ENCODE results near the gene KIF18A. TPM values are rescaled to one million over a fixed set of nuclear protein-coding genes. Genes with fewer than 3 reads are reported as not detected.
"Not testable (repeated sequence)": the region's sequence is repeated elsewhere in the genome, so short reads cannot be mapped to it uniquely, and the experiment has no call there.

Gene KIF18A
- polyA plus RNA-seq, 1 experiment = 5.0 TPM

DNA sequence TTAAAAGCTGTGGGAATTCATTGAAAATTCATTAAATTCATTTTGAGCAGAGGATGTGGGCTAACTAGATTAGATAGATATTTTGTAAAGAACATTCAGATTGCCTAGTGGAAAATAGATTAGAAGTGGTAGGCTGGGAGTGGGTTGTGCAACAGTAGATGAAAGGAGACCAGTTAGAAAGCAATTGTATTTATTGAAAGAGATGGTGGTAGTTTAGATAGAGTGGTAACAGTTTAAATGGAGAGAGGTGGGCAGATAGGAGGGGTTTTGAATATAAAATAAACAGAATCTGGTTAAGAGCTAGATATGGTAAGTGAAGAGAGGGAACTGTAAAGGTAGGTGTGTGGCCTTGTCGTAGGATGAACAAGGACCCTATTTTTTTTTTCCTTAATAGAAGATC is 34.8 kb upstream of the KIF18A start:
- no peak for DNase-seq (ENCODE audit: low read depth)
- POLR2A ChIA-PET = interaction anchor here (0.6 kb wide), 1 partner anchor 425 kb away, joined by 3 read pairs; no protein-coding TSS in a partner anchor
- Histone ChIP-seq H3K27me3 (ENCODE audit: control insufficient read depth, insufficient read depth, low read length) (no peaks in the 10 kb centered on the region), H3K4me3 (ENCODE audit: low read depth, low read length) (no peak overlapping the region), H3K36me3 (ENCODE audit: control insufficient read depth, insufficient read depth, low read length) (peaks cover 3% of the 10 kb centered on the region)
- CTCF ChIA-PET = interaction anchor here (0.6 to 1.6 kb wide), 5 partner anchors 9 to 1129 kb away, joined by 3 to 5 read pairs (median 3); no protein-coding TSS in a partner anchor
- TF ChIP-seq, protein P1, sequence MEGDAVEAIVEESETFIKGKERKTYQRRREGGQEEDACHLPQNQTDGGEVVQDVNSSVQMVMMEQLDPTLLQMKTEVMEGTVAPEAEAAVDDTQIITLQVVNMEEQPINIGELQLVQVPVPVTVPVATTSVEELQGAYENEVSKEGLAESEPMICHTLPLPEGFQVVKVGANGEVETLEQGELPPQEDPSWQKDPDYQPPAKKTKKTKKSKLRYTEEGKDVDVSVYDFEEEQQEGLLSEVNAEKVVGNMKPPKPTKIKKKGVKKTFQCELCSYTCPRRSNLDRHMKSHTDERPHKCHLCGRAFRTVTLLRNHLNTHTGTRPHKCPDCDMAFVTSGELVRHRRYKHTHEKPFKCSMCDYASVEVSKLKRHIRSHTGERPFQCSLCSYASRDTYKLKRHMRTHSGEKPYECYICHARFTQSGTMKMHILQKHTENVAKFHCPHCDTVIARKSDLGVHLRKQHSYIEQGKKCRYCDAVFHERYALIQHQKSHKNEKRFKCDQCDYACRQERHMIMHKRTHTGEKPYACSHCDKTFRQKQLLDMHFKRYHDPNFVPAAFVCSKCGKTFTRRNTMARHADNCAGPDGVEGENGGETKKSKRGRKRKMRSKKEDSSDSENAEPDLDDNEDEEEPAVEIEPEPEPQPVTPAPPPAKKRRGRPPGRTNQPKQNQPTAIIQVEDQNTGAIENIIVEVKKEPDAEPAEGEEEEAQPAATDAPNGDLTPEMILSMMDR (IDR thresholded peaks at IDR 0.05; ENCODE audit: insufficient read depth, low read depth, low read length) = no peak

DNA sequence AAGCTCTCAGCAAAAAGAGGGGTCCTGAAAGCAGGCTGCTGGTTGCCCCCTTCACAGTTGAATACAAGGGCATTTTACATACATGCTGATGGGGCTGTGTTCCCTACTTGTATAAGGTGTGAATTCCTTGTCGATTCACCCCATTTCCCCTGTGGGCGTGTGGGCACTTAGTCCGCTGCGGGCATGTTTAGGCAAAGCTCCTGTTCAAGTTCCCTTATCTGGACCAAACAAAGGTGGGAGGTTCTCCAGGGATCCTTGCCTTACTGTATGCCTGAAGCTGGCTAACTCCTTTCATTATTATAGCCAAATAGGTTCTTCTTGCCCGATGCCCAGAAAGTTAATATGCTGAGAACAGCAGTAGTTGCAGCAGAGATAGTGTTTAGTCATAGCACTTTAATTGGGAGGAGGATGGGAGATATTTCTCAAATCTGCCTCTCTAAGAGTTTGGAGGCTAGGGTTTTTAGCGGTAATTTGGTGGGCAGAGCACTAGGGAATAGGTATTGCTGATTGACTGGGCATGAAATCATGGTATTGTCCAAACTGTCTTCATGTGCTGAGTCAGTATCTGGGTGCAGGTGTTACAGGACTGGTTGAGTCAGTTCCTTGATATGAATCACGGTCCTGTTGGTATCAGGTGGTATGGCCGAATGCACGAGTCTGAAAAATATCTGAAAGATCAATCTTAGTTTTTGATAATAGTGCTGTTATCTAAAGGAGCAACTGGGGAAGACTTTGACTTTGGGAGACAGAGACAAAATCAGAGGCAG is 32.9 kb upstream of the KIF18A start:
- CTCF ChIA-PET = no interaction called here
- Histone ChIP-seq H3K4me3 (ENCODE audit: low read depth, low read length) (no peak overlapping the region), H3K36me3 (ENCODE audit: control insufficient read depth, insufficient read depth, low read length) (peaks cover 3% of the 10 kb centered on the region), H3K27me3 (ENCODE audit: control insufficient read depth, insufficient read depth, low read length) (no peaks in the 10 kb centered on the region)
- no peak for DNase-seq (ENCODE audit: low read depth)
- POLR2A ChIA-PET = no interaction called here
- TF ChIP-seq, protein P1 (IDR thresholded peaks at IDR 0.05; ENCODE audit: insufficient read depth, low read depth, low read length) = no peak

DNA sequence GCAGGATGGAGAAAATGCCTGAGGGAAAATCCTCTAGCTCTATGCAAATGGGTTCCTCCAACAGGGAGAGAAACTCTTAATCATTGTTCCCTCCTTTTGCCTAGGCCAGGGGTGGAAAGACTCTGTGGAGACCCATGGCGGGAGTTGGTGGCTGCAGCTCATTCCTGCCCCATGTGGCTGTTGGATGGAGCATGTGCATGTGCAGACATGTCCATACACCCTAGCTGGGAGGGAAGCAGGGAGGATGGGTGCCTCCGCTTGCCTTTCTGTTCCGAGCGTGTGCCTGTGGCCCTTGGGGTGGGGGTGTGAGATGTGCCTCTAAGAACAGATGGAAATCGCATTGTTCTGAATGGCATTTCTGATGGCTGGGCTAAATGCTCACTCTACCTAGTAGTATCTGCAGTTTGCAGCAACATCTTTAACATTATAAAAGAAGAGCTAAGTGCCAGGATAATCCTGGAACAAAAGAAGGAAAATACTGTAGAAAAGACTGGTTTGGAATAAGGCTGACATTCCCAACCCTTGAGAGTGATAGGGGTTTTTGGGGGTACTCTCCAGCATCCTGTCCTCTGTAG is 32.0 kb upstream of the KIF18A start:
- no peak overlapping the region for H3K4me3 ChIP-seq (ENCODE audit: low read depth, low read length)
- TF ChIP-seq, protein P1 (IDR thresholded peaks at IDR 0.05; ENCODE audit: insufficient read depth, low read depth, low read length) = no peak
- H3K36me3 ChIP-seq (ENCODE audit: control insufficient read depth, insufficient read depth, low read length) = peaks cover 3% of the 10 kb centered on the region
- CTCF ChIA-PET = interaction anchor here (0.6 to 0.7 kb wide), 2 partner anchors 9 to 383 kb away, joined by 3 to 4 read pairs; no protein-coding TSS in a partner anchor
- no peaks in the 10 kb centered on the region for H3K27me3 ChIP-seq (ENCODE audit: control insufficient read depth, insufficient read depth, low read length)
- POLR2A ChIA-PET = interaction anchor here (0.6 kb wide), 1 partner anchor 440 kb away, joined by 3 read pairs; no protein-coding TSS in a partner anchor
- DNase-seq (ENCODE audit: low read depth) = no peak

DNA sequence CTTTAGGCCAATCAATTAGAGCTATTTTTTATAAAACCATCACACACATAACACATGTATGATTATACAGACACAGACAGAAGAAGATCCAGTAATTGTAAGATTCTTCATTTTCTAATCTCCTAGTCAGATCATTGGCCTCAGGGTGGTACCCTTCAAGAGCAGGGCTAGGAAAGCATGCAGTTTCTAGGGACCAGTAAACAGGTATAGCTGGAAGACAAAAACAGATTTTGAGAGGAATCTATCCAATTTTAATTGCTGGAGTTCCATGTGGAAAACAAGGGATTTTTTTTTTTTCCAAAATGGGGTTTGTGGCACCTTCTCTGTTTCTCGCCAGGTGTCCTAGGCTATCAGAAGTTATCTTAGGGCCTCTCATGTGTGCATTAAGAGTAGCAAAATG is 29.9 kb upstream of the KIF18A start:
- CTCF ChIA-PET = no interaction called here
- DNase-seq (ENCODE audit: low read depth) = no peak

DNA sequence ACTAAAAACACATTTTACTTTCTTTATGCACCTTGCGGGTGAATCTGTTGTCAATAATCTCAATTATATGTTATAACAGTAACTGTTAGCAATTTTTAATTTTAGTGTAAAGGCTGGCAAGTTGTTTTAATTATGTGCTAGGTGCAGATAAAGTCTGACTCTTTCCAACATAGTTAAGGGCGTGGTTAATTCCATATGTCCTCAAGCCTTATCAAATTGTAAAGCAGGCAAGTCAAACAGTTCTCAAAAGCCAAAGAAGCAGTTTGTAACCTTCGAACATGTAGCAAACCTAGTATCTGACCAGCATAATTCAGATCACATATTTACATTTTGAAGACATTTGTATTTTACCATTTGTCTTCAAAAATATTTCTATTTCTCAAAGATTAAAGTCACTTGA is 29.4 kb upstream of the KIF18A start:
- no peak overlapping the region for H3K4me3 ChIP-seq (ENCODE audit: low read depth, low read length)
- ChIA-PET CTCF (no interaction called here), POLR2A (no interaction called here)
- H3K36me3 ChIP-seq (ENCODE audit: control insufficient read depth, insufficient read depth, low read length) = peaks cover 3% of the 10 kb centered on the region
- TF ChIP-seq, protein P1 (IDR thresholded peaks at IDR 0.05; ENCODE audit: insufficient read depth, low read depth, low read length) = no peak
- H3K27me3 ChIP-seq (ENCODE audit: control insufficient read depth, insufficient read depth, low read length) = no peaks in the 10 kb centered on the region
- no peak for DNase-seq (ENCODE audit: low read depth)

More for the DNA sequence above, 29.9 kb upstream of the KIF18A start:
- TF ChIP-seq, protein P1 (IDR thresholded peaks at IDR 0.05; ENCODE audit: insufficient read depth, low read depth, low read length) = no peak
- Histone ChIP-seq H3K27me3 (ENCODE audit: control insufficient read depth, insufficient read depth, low read length) (no peaks in the 10 kb centered on the region), H3K36me3 (ENCODE audit: control insufficient read depth, insufficient read depth, low read length) (peaks cover 3% of the 10 kb centered on the region), H3K4me3 (ENCODE audit: low read depth, low read length) (no peak overlapping the region)
- POLR2A ChIA-PET = no interaction called here

DNA sequence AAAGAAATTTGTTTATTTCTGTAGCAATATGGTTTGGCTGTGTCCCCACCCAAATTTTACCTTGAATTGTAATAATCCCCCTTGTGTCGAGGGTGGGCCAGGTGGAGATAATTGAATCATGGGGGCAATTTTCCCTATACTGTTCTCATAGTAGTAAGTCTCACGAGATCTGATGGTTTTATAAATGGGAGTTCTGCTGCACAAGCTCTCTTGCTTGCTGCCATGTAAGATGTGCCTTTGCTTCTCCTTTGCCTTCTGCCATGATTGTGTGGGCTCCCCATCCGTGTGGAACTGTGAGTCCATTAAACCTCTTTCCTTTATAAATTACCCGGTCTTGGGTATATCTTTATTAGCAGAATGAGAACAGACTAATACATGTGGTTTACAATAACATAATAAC is 28.2 kb upstream of the KIF18A start:
- H3K36me3 ChIP-seq (ENCODE audit: control insufficient read depth, insufficient read depth, low read length); CTCF ChIA-PET; POLR2A ChIA-PET; DNase-seq (ENCODE audit: low read depth); H3K4me3 ChIP-seq (ENCODE audit: low read depth, low read length); H3K27me3 ChIP-seq (ENCODE audit: control insufficient read depth, insufficient read depth, low read length): not testable (repeated sequence)
